GM12873 (cell line): ENCODE measurements around the gene ZMYM1.

ENCODE experiments used
- CTCF ChIP-seq: IDR thresholded peaks from 2 replicates; pipeline ENCODE4 v1.5.1; 2012; ENCODE audit warnings: low read depth, mild to moderate bottlenecking, moderate library complexity, low read length, control low read depth; ENCODE audit not compliant: insufficient read depth; ENCODE audit errors: missing control alignments

ZMYM1 gene

GRCh38 chr1:35085421-35085820, 6.2 kb downstream of the ZMYM1 start:
- no peak for TF ChIP-seq CTCF

GRCh38 chr1:35097224-35097623, 18.0 kb downstream of the ZMYM1 start:
- no peak for TF ChIP-seq CTCF

GRCh38 chr1:35111106-35111505, 31.9 kb downstream of the ZMYM1 start:
- no peak for TF ChIP-seq CTCF

- TF ChIP-seq CTCF = peak; percentile 4
Observed at GRCh38 chr1:35112668-35113067, 33.5 kb downstream of the ZMYM1 start.

GRCh38 chr1:35115459-35116383, 36.5 kb downstream of the ZMYM1 start:
- no peak for TF ChIP-seq CTCF

- TF ChIP-seq CTCF = no peak
Observed at GRCh38 chr1:35120458-35121133, 41.4 kb downstream of the ZMYM1 start.

GRCh38 chr1:35122311-35122710, 43.1 kb downstream of the ZMYM1 start:
- no peak for TF ChIP-seq CTCF
